ENCODE results near the gene ABR.

DNA sequence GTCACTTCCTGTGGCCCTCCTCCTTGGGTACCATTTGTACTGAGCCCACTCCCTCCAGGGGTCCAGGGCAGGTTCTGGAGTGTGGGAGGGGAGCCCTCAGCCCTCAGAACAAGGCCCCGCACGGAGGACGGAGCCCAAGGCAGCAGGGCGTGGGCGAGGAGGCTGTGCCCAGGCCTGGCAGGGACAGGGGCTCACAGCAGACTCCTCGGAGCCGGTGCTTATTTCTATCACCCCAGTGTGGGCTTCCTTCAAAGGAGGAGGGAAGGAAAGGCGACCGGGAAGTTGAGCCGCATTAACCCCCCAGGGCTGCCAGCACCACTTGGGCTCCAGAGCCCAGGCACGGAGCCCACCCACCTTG is 54.0 kb downstream of the ABR start:
- TF ChIP-seq POLR2AphosphoS5 (IDR thresholded peaks at IDR 0.05) (no peak), POLR2A (IDR thresholded peaks at IDR 0.05) (no peak)
- TF ChIP-seq, protein P1, sequence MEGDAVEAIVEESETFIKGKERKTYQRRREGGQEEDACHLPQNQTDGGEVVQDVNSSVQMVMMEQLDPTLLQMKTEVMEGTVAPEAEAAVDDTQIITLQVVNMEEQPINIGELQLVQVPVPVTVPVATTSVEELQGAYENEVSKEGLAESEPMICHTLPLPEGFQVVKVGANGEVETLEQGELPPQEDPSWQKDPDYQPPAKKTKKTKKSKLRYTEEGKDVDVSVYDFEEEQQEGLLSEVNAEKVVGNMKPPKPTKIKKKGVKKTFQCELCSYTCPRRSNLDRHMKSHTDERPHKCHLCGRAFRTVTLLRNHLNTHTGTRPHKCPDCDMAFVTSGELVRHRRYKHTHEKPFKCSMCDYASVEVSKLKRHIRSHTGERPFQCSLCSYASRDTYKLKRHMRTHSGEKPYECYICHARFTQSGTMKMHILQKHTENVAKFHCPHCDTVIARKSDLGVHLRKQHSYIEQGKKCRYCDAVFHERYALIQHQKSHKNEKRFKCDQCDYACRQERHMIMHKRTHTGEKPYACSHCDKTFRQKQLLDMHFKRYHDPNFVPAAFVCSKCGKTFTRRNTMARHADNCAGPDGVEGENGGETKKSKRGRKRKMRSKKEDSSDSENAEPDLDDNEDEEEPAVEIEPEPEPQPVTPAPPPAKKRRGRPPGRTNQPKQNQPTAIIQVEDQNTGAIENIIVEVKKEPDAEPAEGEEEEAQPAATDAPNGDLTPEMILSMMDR (IDR thresholded peaks at IDR 0.05), result no peak

Measured in prostate gland (tissue), 2 donors.